Right atrium auricular region (tissue), 2 donors: ENCODE measurements around the gene TTLL11. TPM values are rescaled to one million over a fixed set of nuclear protein-coding genes. Genes with fewer than 3 reads are reported as not detected.

Experiments
- DNase-seq: peaks from one replicate; pipeline ENCODE4 v3.0.0-alpha.2; 2019; ENCODE audit warnings: low spot score
- H3K27ac ChIP-seq, 2 donors: fragments of 200-600 bp; sonication (generic); 1 replicate in 1 of 2; 2 replicates in 1 of 2; pipeline ENCODE4 v1.5.1; 2016 to 2019
- H3K27me3 ChIP-seq, 2 donors: fragments of 200-600 bp; sonication (generic); one replicate each; pipeline versions ENCODE4 v1.5.1 to v1.6.0; 2017 to 2019
- H3K36me3 ChIP-seq: fragments of 200-600 bp; sonication (generic); one replicate; pipeline ENCODE4 v1.5.1; 2016
- H3K4me1 ChIP-seq, 2 donors: fragments of 200-600 bp; sonication (generic); one replicate each; pipeline versions ENCODE4 v1.5.1 to v1.6.0; 2017 to 2019
- H3K4me3 ChIP-seq, 2 donors: fragments of 200-600 bp; sonication (generic); 1 replicate in 1 of 2; 2 replicates in 1 of 2; pipeline ENCODE4 v1.5.1; 2017 to 2019; ENCODE audit warnings: mild to moderate bottlenecking in 1 of 2, moderate library complexity in 1 of 2
- H3K9me3 ChIP-seq, 2 donors: fragments of 200-600 bp; sonication (generic); one replicate each; pipeline ENCODE4 v1.5.1; 2019
- total RNA-seq, 2 donors: library from RNA; depleted of rRNA; stranded (reverse); fragments of >200 nt; gene quantifications; one replicate each; pipeline ENCODE4 v1.1.0, GENCODE V29; 2016
- TF ChIP-seq, protein P1 (sequence below), 2 donors: fragments of 200-600 bp; sonication (generic); IDR thresholded peaks; one replicate each; pipeline ENCODE4 v1.5.1; 2019; ENCODE audit warnings: antibody characterized with exemption in 2 of 2

TTLL11 gene
- total RNA-seq, 2 donors from 2014 or later, result 5.9 to 7.8 TPM

DNA sequence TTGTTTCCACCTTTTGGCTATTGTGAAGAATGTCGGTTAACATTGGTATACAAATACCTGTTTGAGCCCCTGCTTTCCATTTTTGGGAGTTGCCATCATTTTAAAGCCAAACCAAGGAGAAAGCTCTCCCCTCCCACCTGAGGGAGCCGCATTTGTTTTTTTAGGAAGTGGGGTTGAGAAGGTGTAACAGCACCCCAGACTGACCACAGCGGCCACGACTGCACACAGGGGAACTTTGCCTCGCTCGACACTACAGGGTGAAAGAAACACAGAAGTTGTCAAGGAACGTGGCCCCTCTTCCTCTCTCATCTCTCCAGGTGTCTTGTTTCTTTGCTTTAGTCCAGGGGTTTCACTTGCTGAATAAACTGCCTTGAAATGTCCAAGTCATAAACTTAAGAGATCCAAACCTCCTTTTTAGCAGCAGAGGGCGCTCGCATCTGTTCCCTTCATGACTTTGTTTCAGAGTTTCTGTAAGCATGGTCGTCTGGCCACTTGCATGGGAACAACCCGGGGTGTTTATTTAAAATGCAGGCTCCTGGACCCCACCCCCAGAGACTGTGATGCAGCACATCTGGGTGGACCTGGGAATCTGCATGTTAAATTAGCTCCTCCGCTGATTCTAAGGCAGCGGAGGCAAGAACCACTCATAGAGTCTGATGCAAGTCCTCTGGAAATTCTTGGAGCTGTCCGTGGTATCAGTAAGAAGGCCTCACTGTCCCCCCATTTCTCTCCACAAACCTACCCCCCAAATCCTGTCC is 2.1 kb upstream of the TTLL11 start:
- peak; percentile 75 for DNase-seq
- H3K4me1 ChIP-seq, result peaks cover 0 to 27% of the 10 kb centered on the region in 2 donors
- H3K9me3 ChIP-seq, result no peaks in the 10 kb centered on the region
- H3K4me3 ChIP-seq, result no peak overlapping the region
- TF ChIP-seq, protein P1, sequence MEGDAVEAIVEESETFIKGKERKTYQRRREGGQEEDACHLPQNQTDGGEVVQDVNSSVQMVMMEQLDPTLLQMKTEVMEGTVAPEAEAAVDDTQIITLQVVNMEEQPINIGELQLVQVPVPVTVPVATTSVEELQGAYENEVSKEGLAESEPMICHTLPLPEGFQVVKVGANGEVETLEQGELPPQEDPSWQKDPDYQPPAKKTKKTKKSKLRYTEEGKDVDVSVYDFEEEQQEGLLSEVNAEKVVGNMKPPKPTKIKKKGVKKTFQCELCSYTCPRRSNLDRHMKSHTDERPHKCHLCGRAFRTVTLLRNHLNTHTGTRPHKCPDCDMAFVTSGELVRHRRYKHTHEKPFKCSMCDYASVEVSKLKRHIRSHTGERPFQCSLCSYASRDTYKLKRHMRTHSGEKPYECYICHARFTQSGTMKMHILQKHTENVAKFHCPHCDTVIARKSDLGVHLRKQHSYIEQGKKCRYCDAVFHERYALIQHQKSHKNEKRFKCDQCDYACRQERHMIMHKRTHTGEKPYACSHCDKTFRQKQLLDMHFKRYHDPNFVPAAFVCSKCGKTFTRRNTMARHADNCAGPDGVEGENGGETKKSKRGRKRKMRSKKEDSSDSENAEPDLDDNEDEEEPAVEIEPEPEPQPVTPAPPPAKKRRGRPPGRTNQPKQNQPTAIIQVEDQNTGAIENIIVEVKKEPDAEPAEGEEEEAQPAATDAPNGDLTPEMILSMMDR (IDR thresholded peaks at IDR 0.05), result peak; percentile 36 to 73
- H3K27ac ChIP-seq, result no peak overlapping the region
- no peaks in the 10 kb centered on the region for H3K36me3 ChIP-seq
- no peaks in the 10 kb centered on the region for H3K27me3 ChIP-seq

DNA sequence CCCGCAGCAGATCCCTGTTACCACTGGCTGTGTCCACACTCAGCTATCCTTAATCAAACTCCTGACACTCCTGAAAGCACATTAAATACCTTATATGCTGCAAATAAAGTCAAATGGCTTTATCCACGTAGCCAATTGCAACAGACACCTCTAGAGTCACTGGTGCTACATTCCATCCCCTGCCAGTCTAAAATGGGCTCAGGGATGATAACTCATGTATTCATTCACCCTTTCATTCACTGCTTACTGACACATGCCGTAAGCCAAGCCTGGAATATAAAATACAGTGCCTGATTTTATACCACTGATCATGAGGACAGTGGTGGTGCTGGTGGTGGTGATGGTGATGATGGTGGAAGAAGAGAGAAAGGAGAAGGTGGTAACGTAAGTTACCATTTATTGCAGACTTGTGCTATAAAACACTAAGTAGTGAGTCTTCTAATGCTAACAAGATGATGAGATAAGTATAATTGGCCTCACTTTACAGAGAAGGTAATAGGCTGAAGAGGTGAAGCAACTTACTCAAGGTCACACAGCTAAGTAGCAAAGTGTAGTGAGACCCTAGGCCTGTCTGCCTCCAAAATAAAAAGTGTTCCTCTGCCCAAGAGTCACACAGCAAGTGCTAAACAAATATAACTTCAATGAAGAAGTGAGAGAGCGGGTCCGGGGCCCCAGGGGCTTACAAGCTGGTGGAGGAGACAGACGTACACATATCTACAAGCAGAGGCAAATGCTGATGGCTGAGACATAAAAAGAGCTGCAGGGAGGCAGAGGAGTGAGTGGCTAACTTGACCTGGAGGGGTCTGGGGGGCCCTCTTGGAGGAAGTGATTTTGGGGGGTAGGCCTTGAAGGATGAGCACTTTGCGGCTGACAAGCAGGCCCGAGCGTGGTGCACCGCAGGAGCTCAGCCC is 1.2 kb downstream of the TTLL11 start:
- TF ChIP-seq, protein P1 (IDR thresholded peaks at IDR 0.05), result no peak
- peak overlapping the region; percentile 92 to 98 for H3K4me3 ChIP-seq
- peak overlapping the region; percentile 78 to 79 for H3K27ac ChIP-seq
- peaks cover 0 to 33% of the 10 kb centered on the region in 2 donors for H3K4me1 ChIP-seq
- no peak for DNase-seq
- H3K36me3 ChIP-seq, result no peaks in the 10 kb centered on the region
- H3K9me3 ChIP-seq, result no peaks in the 10 kb centered on the region
- H3K27me3 ChIP-seq, result no peaks in the 10 kb centered on the region

DNA sequence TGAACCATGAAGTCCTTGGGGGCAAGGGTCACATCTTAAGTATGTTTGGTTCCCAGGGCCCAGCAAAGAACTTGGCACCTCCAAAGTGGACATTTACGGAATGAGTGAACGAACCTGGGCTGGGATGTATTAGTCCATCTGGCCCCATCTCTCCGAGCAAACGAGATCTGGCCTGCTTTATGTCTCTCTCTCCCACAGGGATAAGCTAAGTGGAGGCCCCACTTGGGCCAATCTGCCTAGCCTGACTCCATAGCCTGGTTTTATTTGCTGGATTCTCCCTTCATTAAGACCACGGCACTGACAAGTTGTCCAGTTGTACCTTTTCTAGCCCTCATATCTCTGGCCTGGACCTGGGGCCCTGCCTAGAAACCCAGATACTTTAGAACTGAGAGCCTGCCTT is 2.1 kb downstream of the TTLL11 start:
- Histone ChIP-seq H3K9me3 (no peaks in the 10 kb centered on the region), H3K36me3 (no peaks in the 10 kb centered on the region), H3K27me3 (no peaks in the 10 kb centered on the region), H3K4me1 (peaks cover 0 to 33% of the 10 kb centered on the region in 2 donors), H3K4me3 (no peak overlapping the region), H3K27ac (no peak overlapping the region)
- DNase-seq, result no peak
- TF ChIP-seq, protein P1 (IDR thresholded peaks at IDR 0.05), result no peak

DNA sequence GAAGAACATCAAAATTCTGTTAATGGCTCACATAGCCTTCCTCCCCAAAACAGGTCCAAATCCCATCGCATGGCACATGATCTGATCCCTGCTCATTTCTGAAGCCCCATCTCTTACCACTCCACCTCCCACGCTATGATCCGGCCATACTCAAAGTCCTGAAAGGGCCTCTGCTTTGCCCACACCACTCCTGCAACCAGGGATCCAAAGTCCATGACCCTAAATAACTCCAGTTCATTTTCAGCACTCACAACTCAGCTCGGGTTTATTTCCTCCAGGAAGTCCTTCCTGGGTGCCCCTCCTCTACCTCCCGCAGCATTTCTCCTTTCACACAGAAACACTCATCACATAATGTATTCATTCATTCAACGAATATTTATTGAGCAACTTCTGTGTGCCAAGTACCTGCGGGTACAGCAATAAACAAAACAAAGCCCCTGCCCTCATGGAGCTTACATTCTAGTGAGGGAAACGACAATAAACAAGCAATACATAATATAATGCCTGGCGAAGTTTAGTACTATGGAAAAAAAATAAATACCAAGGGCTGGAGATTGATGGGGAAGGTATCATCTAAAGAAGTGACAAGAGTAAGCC is 2.7 kb downstream of the TTLL11 start:
- TF ChIP-seq, protein P1 (IDR thresholded peaks at IDR 0.05), result no peak
- Histone ChIP-seq H3K4me3 (no peak overlapping the region), H3K27me3 (no peaks in the 10 kb centered on the region), H3K4me1 (peaks cover 0 to 33% of the 10 kb centered on the region in 2 donors), H3K36me3 (no peaks in the 10 kb centered on the region), H3K27ac (no peak overlapping the region), H3K9me3 (no peaks in the 10 kb centered on the region)
- no peak for DNase-seq

DNA sequence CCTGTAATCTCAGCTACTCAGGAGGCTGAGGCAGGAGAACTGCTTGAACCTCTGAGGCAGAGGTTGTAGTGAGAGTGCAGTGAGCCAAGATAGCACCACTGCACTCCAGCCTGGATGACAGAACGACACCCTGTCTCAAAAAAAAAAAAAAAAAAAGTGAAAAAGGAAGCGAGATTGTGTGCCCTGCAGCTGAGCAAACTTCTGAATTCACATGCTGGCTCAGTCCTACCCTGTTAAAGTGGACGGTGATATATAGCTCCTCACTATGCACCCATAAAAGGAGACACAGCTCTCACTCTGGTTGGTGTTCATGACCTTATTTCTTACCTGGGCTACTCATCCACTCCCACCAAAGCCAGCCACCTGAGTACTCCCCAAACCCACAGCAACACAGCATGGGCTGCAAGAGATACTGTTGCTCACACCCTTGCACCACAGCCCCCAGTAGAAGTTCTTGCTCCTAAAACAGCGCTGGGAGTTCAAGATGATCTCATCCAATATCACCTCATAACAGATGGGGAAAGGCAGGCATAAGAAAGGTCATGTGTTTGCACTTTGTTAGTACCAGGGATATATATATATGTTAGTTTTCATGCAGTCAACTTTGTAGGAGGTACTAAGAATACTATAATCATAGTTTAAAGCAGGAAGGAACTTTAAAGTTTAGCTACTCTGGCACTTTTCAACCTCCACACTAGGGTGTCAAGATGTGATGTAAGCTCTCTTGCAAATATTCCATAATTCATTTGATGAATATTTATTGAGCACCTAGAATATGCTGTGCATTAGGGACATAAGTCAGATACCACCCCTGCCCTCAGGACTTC is 4.0 kb downstream of the TTLL11 start:
- H3K27ac ChIP-seq, result no peak overlapping the region
- no peaks in the 10 kb centered on the region for H3K27me3 ChIP-seq
- peaks cover 0 to 33% of the 10 kb centered on the region in 2 donors for H3K4me1 ChIP-seq
- no peaks in the 10 kb centered on the region for H3K36me3 ChIP-seq
- TF ChIP-seq, protein P1 (IDR thresholded peaks at IDR 0.05), result no peak
- DNase-seq, result peak; percentile 7
- H3K4me3 ChIP-seq, result no peak overlapping the region
- H3K9me3 ChIP-seq, result no peaks in the 10 kb centered on the region
